Superior temporal gyrus (tissue), 1 donor: ENCODE data around the gene TRABD.

Source experiments
- DNase-seq: peaks from one replicate; pipeline ENCODE4 v3.0.0-alpha.2; 2016; ENCODE audit errors: extremely low spot score

TRABD gene

GRCh38 chr22:50186761-50187523 lies 1.2 kb downstream of the TRABD start:
- DNase-seq = no peak

GRCh38 chr22:50188356-50188755 lies 2.6 kb downstream of the TRABD start:
- DNase-seq = no peak

- no peak for DNase-seq
Observed at GRCh38 chr22:50189184-50189848, 3.6 kb downstream of the TRABD start.

GRCh38 chr22:50189849-50190181 lies 4.1 kb downstream of the TRABD start:
- DNase-seq = no peak

GRCh38 chr22:50190182-50190940 lies 4.6 kb downstream of the TRABD start:
- no peak for DNase-seq

- no peak for DNase-seq
Observed at GRCh38 chr22:50190941-50191741, 5.4 kb downstream of the TRABD start.

GRCh38 chr22:50192436-50193204 lies 6.9 kb downstream of the TRABD start:
- no peak for DNase-seq

- DNase-seq = no peak
Observed at GRCh38 chr22:50193621-50194020, 7.9 kb downstream of the TRABD start.

- no peak for DNase-seq
Observed at GRCh38 chr22:50194037-50194805, 8.5 kb downstream of the TRABD start.

- no peak for DNase-seq
Observed at GRCh38 chr22:50196256-50196655, 10.5 kb downstream of the TRABD start.

GRCh38 chr22:50197000-50197800 lies 11.5 kb downstream of the TRABD start:
- no peak for DNase-seq

GRCh38 chr22:50197856-50198623 lies 12.3 kb downstream of the TRABD start:
- DNase-seq = no peak

- no peak for DNase-seq
Observed at GRCh38 chr22:50198624-50199017, 12.9 kb downstream of the TRABD start.

GRCh38 chr22:50199251-50199721 lies 13.6 kb downstream of the TRABD start:
- no peak for DNase-seq

GRCh38 chr22:50199829-50200460 lies 14.2 kb downstream of the TRABD start:
- DNase-seq = no peak

GRCh38 chr22:50200461-50201190 lies 14.9 kb downstream of the TRABD start, which contains the start of gene SELENOO:
SELENOO (plus strand) TSS chr22:50201011; CDS start chr22:50201037, 26 bp downstream.
- peak; percentile 87 for DNase-seq
